GM06990 (cell line): ENCODE results near the gene ZFR2.

Source experiments
- DNase-seq: peaks from one replicate; pipeline ENCODE4 v3.0.0-alpha.2; 2011; ENCODE audit not compliant: insufficient read length; ENCODE audit errors: extremely low read depth
- H3K27me3 ChIP-seq: replicated peaks from 2 replicates; pipeline ENCODE4 v1.6.0; 2011; ENCODE audit warnings: low read length; ENCODE audit not compliant: control insufficient read depth, insufficient read depth
- H3K36me3 ChIP-seq: 2 replicates; pipeline ENCODE4 v1.5.1; 2011; ENCODE audit warnings: low read length; ENCODE audit not compliant: control insufficient read depth, insufficient read depth
- H3K4me3 ChIP-seq: replicated peaks from 2 replicates; pipeline ENCODE4 v1.5.1; 2011; ENCODE audit warnings: low read depth, mild to moderate bottlenecking, control low read depth, low read length
- CTCF ChIP-seq: IDR thresholded peaks from 2 replicates; pipeline ENCODE4 v1.5.1; 2011; ENCODE audit warnings: low read length, control low read depth, mild to moderate bottlenecking, inconsistent platforms; ENCODE audit not compliant: insufficient read depth, poor library complexity, severe bottlenecking

Gene ZFR2

GRCh38 chr19:3830621-3831589, 37.9 kb downstream of the ZFR2 start:
- no peak for TF ChIP-seq CTCF
- Histone ChIP-seq H3K4me3 (no peak overlapping the region), H3K27me3 (no peaks in the 10 kb centered on the region)

DNA sequence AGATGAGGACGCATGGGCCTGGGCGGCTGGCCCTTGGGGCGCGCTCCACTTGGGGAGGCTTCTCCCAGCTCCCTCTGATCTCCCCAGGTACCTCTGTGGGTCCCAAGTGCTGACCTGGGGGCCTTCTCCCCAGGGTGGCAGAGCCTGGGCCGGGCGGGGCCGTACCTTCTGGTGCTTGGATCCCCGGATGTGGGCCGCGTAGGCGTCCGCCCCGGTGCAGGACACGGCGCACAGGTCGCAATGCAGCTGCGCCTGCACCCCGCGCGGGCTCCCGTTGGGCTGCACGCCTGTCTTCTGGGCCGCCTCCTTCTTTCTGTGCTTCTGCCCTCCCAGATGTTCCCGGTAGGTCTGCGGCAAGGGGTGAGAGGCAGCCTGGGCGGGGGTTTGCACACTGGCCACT, 41.5 kb downstream of the ZFR2 start:
- DNase-seq, result no peak
- TF ChIP-seq CTCF, result no peak
- H3K4me3 ChIP-seq, result no peak overlapping the region
- H3K27me3 ChIP-seq, result no peaks in the 10 kb centered on the region
- H3K36me3 ChIP-seq, result no peaks in the 10 kb centered on the region

More at GRCh38 chr19:3830621-3831589, 37.9 kb downstream of the ZFR2 start:
- H3K36me3 ChIP-seq, result no peaks in the 10 kb centered on the region
- DNase-seq, result no peak

DNA sequence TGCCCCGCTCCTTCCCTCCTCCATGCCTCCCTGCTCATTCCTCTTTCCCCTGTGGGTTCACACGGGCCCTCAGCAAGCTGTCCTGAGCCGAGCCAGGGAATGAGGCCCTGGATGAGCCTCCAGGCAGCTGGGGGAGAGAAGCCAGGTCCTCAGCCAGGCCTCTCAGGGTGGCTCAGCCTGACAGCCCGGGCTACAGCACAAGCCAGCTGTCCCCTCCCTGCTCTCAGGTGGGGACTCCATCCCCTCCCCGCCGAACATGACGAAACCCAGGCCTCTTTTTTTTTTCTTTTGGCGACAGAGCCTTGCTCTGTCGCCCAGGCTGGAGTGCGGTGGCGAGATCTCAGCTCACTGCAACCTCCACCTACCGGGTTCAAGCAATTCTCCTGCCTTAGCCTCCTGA, 42.7 kb downstream of the ZFR2 start:
- Histone ChIP-seq H3K36me3 (no peaks in the 10 kb centered on the region), H3K4me3 (no peak overlapping the region), H3K27me3 (no peaks in the 10 kb centered on the region)
- no peak for DNase-seq
- no peak for TF ChIP-seq CTCF

DNA sequence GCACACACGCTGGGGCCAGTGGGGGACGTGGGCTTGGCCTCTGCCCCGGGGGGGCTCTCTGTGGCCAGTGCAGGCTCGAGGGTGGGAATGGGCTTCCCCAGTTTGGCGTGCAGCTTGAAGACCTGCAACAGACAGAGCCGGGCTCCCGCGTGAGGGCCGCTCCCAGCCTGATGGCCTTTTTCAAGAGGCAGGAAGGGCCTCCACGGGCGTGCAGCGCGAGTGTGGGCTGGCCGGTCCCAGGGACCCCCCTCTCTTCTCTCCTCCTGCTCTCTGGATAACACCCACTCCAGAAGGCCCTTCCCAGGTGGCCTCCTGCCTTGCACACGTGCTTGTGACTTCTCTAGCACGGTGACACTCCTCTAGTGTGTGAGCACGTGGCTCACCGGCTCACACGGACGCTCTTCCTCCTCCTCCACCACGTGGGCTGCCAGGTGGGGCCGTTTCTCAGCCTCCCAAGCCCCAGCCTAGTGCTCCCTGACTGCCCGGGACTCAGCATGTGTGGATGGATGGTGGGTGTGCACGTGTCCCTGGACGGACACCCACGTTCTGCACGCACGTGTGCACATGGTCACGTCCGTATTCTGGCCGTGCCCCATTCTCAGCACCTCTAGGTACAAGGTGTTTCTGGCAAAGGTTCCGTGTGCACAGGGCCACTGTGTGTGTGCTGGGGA, 43.4 kb downstream of the ZFR2 start:
- Histone ChIP-seq H3K36me3 (no peaks in the 10 kb centered on the region), H3K4me3 (no peak overlapping the region), H3K27me3 (no peaks in the 10 kb centered on the region)
- no peak for DNase-seq
- no peak for TF ChIP-seq CTCF

GRCh38 chr19:3823350-3823713, 45.5 kb downstream of the ZFR2 start:
- no peak for DNase-seq
- H3K36me3 ChIP-seq, result no peaks in the 10 kb centered on the region
- H3K27me3 ChIP-seq, result no peaks in the 10 kb centered on the region
- H3K4me3 ChIP-seq, result no peak overlapping the region
- no peak for TF ChIP-seq CTCF
